HL-60/S4 (cell line): ENCODE results near the gene RAB32.
"Not testable (repeated sequence)": the region's sequence is repeated elsewhere in the genome, so short reads cannot be mapped to it uniquely, and the experiment has no call there.

Experiments
- in situ Hi-C: fragments of 300-500 bp; cut with MboI; formaldehyde crosslinking; loops from 2 replicates; pipeline ENCODE4 v1.14.3; 2022; ENCODE audit warnings: low sequenced_read_pairs

Gene RAB32

GRCh38 chr6:146543211-146543939 lies at the start of gene RAB32:
Gene RAB32, plus strand, starts transcription at chr6:146543833. Its CDS starts 39 bp downstream, at chr6:146543872.
- in situ Hi-C loops = loop anchor here (10.0 kb wide), 1 partner anchor 151 kb away; no protein-coding TSS in a partner anchor

GRCh38 chr6:146498309-146498708 lies 45.3 kb upstream of the RAB32 start:
- in situ Hi-C loops = no loop called here

- in situ Hi-C loops = no loop called here
Measured at GRCh38 chr6:146503096-146503495, 40.5 kb upstream of the RAB32 start.

DNA sequence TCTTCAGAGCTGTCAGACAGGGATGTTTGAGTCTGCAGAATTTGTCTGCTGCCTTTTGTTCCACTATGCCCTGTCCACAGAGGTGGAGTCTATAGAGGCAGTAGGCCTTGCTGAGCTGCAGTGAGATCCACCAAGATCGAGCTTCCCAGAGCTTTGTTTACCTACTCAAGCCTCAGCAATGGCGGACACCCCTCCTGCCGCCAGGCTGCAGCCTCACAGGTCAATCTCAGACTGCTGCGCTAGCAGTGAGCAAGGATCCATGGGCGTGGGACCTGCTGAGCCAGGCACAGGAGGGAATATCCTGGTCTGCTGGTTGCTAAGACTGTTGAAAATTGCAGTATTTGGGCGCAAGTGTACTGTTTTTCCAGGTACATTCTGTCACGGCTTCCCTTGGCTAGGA lies 28.4 kb upstream of the RAB32 start:
- in situ Hi-C loops = no loop called here

DNA sequence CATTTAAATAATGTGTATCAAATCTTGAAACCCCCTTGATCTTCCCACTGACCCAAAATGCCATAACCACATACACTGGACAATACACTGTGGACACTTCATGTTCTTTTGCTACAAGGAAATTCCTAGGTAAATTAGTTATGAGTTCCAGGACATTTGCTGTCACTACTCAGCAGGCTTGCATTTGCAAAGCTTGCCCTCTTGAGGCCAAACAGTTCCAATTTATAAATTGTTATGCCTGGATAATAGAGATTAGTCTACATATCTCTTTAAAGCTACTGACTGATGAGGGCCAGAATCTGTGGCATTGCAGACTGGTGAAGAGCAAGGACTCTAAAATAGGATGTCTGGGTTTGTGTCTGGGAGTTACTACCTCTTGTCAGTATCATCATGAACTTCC lies 17.4 kb upstream of the RAB32 start:
- in situ Hi-C loops = no loop called here

DNA sequence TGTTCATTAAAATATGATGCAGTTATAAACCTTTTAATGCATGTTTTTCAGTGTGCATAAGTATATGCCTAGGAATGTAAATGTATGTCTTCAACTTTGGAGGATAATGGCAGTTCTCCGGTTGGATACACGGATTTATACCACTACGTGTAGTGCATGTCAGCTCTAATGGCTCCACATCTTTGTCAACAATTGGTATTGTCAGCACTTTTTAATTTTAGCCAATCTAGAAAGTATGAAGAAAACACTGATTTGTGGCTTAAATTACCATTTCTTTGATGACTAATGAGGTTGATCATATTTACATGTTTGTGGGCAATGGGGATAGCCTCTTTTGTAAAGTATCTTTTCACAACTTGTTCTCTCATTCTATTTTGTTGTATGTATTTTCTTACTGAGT lies 10.9 kb upstream of the RAB32 start:
- in situ Hi-C loops = no loop called here

DNA sequence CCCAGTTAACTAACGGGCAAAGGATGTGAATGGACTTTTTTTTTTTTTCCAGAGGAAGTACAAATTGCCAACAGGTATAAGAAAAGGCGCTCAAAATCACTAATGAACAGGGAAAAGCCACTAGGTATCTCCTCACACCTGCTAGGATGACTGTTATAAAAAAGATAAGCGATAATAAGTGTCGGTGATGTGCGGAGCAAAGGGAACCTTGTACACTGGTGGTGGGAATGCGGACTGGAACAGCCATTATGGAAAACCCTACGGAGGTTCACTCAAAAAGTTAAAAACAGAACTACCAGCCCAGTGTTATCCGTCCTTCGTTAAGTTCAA lies 787 bp upstream of the RAB32 start:
- in situ Hi-C loops = loop anchor here (10.0 kb wide), 1 partner anchor 152 kb away; no protein-coding TSS in a partner anchor

GRCh38 chr6:146543940-146544615 lies 445 bp downstream of the RAB32 start:
- in situ Hi-C loops = loop anchor here (10.0 kb wide), 1 partner anchor 151 kb away; no protein-coding TSS in a partner anchor

GRCh38 chr6:146544616-146545182 lies 1.1 kb downstream of the RAB32 start:
- in situ Hi-C loops = loop anchor here (10.0 kb wide), 1 partner anchor 150 kb away; no protein-coding TSS in a partner anchor

- in situ Hi-C loops = loop anchor here (10.0 kb wide), 1 partner anchor 149 kb away; no protein-coding TSS in a partner anchor
Measured at GRCh38 chr6:146545581-146545980, 1.9 kb downstream of the RAB32 start.

DNA sequence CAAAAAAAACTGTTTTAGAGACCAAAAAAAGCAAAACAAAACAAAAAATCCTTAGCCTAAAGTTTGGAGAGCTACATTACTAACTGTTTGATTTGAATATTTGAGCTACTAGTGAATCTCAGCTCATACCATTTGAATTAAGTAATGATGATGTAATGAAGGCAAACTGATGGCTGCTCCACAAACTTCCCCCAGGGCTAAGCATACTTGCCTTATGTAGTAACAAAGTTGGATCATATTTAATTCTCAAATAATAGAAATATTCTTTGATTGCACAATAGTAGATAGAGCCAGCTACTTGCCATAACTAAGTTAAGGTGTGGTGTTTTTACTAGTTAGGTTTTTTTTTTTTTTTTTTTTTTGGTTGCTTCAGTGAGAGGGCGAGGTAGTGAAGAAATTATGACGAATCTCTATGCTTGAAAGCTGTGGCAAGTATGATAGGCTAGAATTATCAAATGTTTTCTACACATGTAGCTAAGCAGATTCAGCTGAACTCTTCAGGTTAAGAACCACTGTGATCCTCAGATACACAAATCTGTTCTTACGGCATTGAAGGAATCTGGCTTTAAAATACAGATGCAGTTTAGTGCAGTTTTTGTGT lies 2.9 kb downstream of the RAB32 start:
- in situ Hi-C loops = loop anchor here (10.0 kb wide), 1 partner anchor 148 kb away; no protein-coding TSS in a partner anchor

DNA sequence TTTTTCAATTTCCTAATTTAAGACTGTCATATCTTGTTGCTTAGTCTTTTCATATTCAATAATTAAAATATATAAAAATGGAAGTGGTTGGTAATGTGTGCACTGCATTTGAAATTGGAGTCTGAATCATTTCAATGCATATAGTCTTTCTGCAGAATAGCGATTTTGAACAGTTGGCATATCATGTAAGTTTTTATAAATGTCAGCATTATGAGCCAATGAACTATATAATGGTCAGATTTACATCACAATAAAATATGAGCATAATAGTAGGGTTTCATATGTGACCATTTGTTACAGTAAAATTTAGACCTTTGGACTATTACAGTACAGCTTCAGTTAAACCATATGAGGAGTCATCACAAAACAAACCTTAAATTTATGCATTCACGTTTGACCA lies 4.3 kb downstream of the RAB32 start:
- in situ Hi-C loops = loop anchor here (10.0 kb wide), 1 partner anchor 147 kb away; no protein-coding TSS in a partner anchor

DNA sequence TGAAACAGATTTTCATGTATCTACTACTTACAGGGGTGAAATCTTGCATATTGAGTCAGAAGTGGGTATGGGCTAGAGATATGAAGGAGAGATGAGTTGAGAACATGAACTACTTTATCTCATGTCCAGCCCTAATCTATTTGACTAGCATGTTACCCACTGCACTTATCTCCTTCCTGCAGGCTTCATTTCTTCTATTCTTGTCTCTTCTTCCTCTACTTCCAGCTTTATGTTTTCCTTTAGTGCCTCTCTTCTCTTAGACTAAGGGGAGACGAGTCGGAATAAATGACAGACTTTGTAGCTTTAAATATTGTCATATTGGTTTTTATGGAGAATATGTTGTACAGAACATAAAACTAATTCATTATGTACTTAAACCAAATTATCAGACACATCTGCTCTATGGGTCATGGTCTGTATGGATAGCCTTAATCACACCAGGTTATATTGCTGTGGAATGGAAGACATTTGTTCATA lies 5.3 kb downstream of the RAB32 start:
- in situ Hi-C loops = loop anchor here (10.0 kb wide), 1 partner anchor 146 kb away; no protein-coding TSS in a partner anchor

- in situ Hi-C loops = no loop called here
Measured at GRCh38 chr6:146550911-146551310, 7.3 kb downstream of the RAB32 start.

GRCh38 chr6:146551545-146551944 lies 7.9 kb downstream of the RAB32 start:
- in situ Hi-C loops = no loop called here

GRCh38 chr6:146553377-146554135 lies 9.9 kb downstream of the RAB32 start:
- in situ Hi-C loops = no loop called here

- in situ Hi-C loops = no loop called here
Measured at GRCh38 chr6:146560607-146561006, 17.0 kb downstream of the RAB32 start.

- in situ Hi-C loops = not testable (repeated sequence)
Measured at GRCh38 chr6:146566661-146567060, 23.0 kb downstream of the RAB32 start.

- in situ Hi-C loops = not testable (repeated sequence)
Measured at GRCh38 chr6:146568619-146569018, 25.0 kb downstream of the RAB32 start.

DNA sequence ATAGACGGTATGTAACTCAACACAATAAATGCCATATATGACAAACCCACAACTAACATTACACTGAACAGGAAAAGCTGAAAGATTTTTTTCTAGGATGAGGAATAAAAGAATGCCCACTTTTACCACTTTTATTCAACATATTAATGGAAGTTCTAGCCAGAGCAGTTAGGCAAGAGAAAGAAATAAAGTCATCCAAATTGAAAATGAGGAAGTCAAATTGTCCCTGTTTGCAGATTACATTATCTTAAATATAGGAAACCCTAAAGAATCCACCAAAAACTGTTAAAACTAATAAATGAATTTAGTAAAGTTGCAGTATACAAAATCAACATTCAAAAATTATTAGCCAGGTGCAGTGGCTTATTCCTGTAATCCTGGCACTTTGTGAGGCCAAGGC lies 30.6 kb downstream of the RAB32 start:
- in situ Hi-C loops = no loop called here
